RWPE2 (cell line): ENCODE results near the gene PCDHB6.
"Not testable (repeated sequence)": the region's sequence is repeated elsewhere in the genome, so short reads cannot be mapped to it uniquely, and the experiment has no call there.

Source experiments
- ATAC-seq: fragments of 200-7000 bp; cut with Tn5 transposase; 3 replicates; pipeline ENCODE4 v1.9.1; 2021; ENCODE audit warnings: low read depth
- DNase-seq: peaks from one replicate; pipeline ENCODE4 v3.0.0-alpha.2; 2020; ENCODE audit warnings: low spot score
- H3K27ac ChIP-seq: fragments of 450-650 bp; 2 replicates; pipeline ENCODE4 v1.5.1; 2017; ENCODE audit warnings: mild to moderate bottlenecking; ENCODE audit not compliant: poor library complexity, severe bottlenecking
- H3K27me3 ChIP-seq: fragments of 250-450 bp; sonication (Bioruptor Pico); 2 replicates; pipeline ENCODE4 v1.5.1; 2021; ENCODE audit warnings: mild to moderate bottlenecking, moderate library complexity; ENCODE audit not compliant: insufficient read depth, poor library complexity, severe bottlenecking
- H3K36me3 ChIP-seq: fragments of 250-450 bp; sonication (Bioruptor Pico); 2 replicates; pipeline ENCODE4 v1.5.1; 2020; ENCODE audit warnings: low read depth, mild to moderate bottlenecking, moderate library complexity
- H3K4me1 ChIP-seq: fragments of 250-450 bp; sonication (Bioruptor Pico); 2 replicates; pipeline ENCODE4 v1.5.1; 2021; ENCODE audit warnings: mild to moderate bottlenecking, moderate library complexity; ENCODE audit not compliant: insufficient read depth, poor library complexity, severe bottlenecking
- H3K4me3 ChIP-seq: fragments of 250-450 bp; sonication (Bioruptor Pico); 2 replicates; pipeline ENCODE4 v1.5.1; 2021; ENCODE audit warnings: mild to moderate bottlenecking, moderate library complexity; ENCODE audit not compliant: severe bottlenecking
- H3K9me3 ChIP-seq: fragments of 250-450 bp; sonication (Bioruptor Pico); 2 replicates; pipeline ENCODE4 v1.5.1; 2021; ENCODE audit warnings: mild to moderate bottlenecking, moderate library complexity; ENCODE audit not compliant: severe bottlenecking
- CTCF ChIP-seq: fragments of 450-650 bp; IDR thresholded peaks from one replicate; pipeline ENCODE4 v1.5.1; 2017; ENCODE audit warnings: mild to moderate bottlenecking, moderate library complexity; ENCODE audit not compliant: poor library complexity, severe bottlenecking

Gene PCDHB6

DNA sequence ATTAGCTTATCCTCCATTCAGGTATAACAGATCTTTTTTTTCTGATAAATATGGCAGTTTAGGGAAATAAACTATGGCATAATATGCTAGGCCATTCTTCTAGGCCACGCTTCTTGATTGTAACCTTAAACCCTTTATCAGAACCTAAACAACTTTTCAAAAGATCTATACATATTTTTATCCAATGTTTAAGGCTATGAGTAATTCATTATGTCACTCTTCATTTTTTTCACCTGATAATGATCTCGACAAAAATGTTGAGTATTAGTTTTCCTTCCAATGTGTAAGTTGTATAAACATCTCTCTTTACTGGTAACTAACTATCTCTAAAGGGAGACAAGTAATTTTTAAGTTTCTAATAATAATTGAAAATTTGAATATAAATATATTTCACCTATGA is 30.6 kb upstream of the PCDHB6 start:
- no peaks in the 10 kb centered on the region for H3K4me1 ChIP-seq
- H3K4me3 ChIP-seq, result no peak overlapping the region
- H3K27me3 ChIP-seq, result peaks cover 40% of the 10 kb centered on the region
- DNase-seq (no peak), ATAC-seq (no peak)
- no peaks in the 10 kb centered on the region for H3K36me3 ChIP-seq
- no peak overlapping the region for H3K27ac ChIP-seq
- no peak for TF ChIP-seq CTCF
- H3K9me3 ChIP-seq, result no peaks in the 10 kb centered on the region

GRCh38 chr5:141121563-141121962 is 28.3 kb upstream of the PCDHB6 start, which contains the start of gene PCDHB4:
PCDHB4 (plus strand) TSS chr5:141121818; CDS start chr5:141121999, 181 bp downstream.
- no peak within 1 kb of the TSS for H3K27ac ChIP-seq
- H3K27me3 ChIP-seq, result peaks cover 61% of the 10 kb centered on the region
- no peak within 1 kb of the TSS for H3K4me3 ChIP-seq
- H3K36me3 ChIP-seq, result no peaks in the 10 kb centered on the region
- ATAC-seq (no peak), DNase-seq (no peak)
- H3K4me1 ChIP-seq, result no peaks in the 10 kb centered on the region
- H3K9me3 ChIP-seq, result no peaks in the 10 kb centered on the region
- TF ChIP-seq CTCF, result peak; percentile 11

DNA sequence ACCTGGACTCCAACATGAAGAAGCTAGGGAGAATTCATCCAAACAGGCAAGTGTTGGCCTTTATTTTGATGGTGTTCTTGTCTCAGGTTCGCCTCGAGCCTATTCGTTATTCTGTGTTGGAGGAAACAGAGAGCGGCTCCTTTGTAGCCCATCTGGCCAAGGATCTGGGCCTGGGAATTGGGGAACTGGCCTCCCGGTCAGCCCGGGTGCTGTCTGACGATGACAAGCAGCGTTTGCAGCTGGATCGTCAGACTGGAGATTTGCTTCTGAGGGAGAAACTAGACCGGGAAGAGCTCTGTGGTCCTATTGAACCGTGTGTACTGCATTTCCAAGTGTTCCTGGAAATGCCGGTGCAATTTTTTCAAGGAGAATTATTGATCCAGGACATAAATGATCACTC is 27.9 kb upstream of the PCDHB6 start:
- Histone ChIP-seq H3K4me3 (no peak overlapping the region), H3K4me1 (no peaks in the 10 kb centered on the region), H3K27me3 (peaks cover 65% of the 10 kb centered on the region), H3K9me3 (no peaks in the 10 kb centered on the region), H3K36me3 (no peaks in the 10 kb centered on the region), H3K27ac (no peak overlapping the region)
- ATAC-seq (no peak), DNase-seq (no peak)
- no peak for TF ChIP-seq CTCF

- peaks cover 71% of the 10 kb centered on the region for H3K27me3 ChIP-seq
- DNase-seq, H3K4me1 ChIP-seq, H3K36me3 ChIP-seq, H3K9me3 ChIP-seq, ATAC-seq, H3K4me3 ChIP-seq, H3K27ac ChIP-seq: not testable (repeated sequence)
Observed at GRCh38 chr5:141123396-141124135, 26.3 kb upstream of the PCDHB6 start.

DNA sequence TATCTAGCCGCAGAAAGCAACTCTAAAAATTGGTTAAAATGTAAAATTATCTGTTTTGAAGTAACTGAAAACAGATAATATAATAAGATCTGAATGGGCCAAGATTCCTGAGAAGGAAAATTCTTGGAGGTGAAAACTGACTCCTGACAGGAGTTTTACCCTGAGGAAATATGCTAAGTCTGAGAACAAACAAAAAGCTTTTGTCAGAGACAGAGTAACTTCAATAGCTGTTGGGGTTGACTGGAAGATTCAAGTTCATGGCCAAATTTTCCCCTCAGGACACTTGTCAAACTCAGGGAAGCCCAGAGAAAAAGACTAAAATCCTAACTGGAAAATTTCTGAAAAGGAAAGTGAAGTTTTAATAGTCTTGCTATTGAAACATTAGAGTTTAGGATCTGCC is 22.6 kb upstream of the PCDHB6 start:
- peaks cover 64% of the 10 kb centered on the region for H3K27me3 ChIP-seq
- no peak for DNase-seq
- ATAC-seq, result no peak
- no peaks in the 10 kb centered on the region for H3K4me1 ChIP-seq
- H3K36me3 ChIP-seq, result no peaks in the 10 kb centered on the region
- TF ChIP-seq CTCF, result no peak
- H3K9me3 ChIP-seq, result peaks cover 2% of the 10 kb centered on the region
- no peak overlapping the region for H3K27ac ChIP-seq
- H3K4me3 ChIP-seq, result no peak overlapping the region
